OCI-LY3 (cell line): ENCODE data around the gene CCDC9B.

Experiments used
- H2AFZ ChIP-seq: fragments of 200-600, 300-600 bp; shearing (Covaris generic); 2 replicates; pipeline ENCODE4 v1.6.0; 2014; ENCODE audit warnings: antibody characterized with exemption, low read depth, low read length
- H3K27ac ChIP-seq: fragments of 200-600, 300-600 bp; sonication (generic); 2 replicates; pipeline ENCODE4 v1.5.1; 2014; ENCODE audit warnings: mild to moderate bottlenecking, low read length, moderate library complexity, mixed read lengths
- H3K27me3 ChIP-seq: fragments of 200-600, 300-600 bp; sonication (generic); 2 replicates; pipeline ENCODE4 v1.6.1; 2014; ENCODE audit warnings: low read depth, low read length, mixed read lengths
- H3K36me3 ChIP-seq: fragments of 200-600, 300-600 bp; sonication (generic); replicated peaks from 2 replicates; pipeline ENCODE3; 2014; ENCODE audit warnings: low read depth, low read length, mixed read lengths
- H3K4me1 ChIP-seq: fragments of 300-600, 200-600 bp; sonication (generic); 2 replicates; pipeline ENCODE4 v1.6.1; 2014; ENCODE audit warnings: low read length, mixed read lengths
- H3K4me2 ChIP-seq: fragments of 200-600, 300-600 bp; sonication (generic); 2 replicates; pipeline ENCODE4 v1.6.1; 2014; ENCODE audit warnings: low read length, mixed read lengths
- H3K4me3 ChIP-seq: fragments of 300-600, 200-600 bp; sonication (generic); 2 replicates; pipeline ENCODE4 v1.5.1; 2014; ENCODE audit warnings: antibody characterized with exemption, mild to moderate bottlenecking, low read length, moderate library complexity
- H3K79me2 ChIP-seq: fragments of 300-600, 200-600 bp; shearing (Covaris generic); 2 replicates; pipeline ENCODE4 v1.6.1; 2014; ENCODE audit warnings: mild to moderate bottlenecking, low read length, mixed read lengths
- H3K9ac ChIP-seq: fragments of 300-600, 200-600 bp; shearing (Covaris generic); 2 replicates; pipeline ENCODE4 v1.6.0; 2014; ENCODE audit warnings: mild to moderate bottlenecking, low read length, moderate library complexity
- H3K9me3 ChIP-seq: fragments of 200-600, 300-600 bp; shearing (Covaris generic); 2 replicates; pipeline ENCODE4 v1.6.1; 2014; ENCODE audit warnings: low read length, mixed read lengths; ENCODE audit not compliant: insufficient read depth
- H4K20me1 ChIP-seq: fragments of 200-600, 300-600 bp; sonication (generic); 2 replicates; pipeline ENCODE4 v1.6.1; 2016; ENCODE audit warnings: low read length, mixed read lengths; ENCODE audit not compliant: insufficient read depth
- EZH2phosphoT487 ChIP-seq: fragments of 200-600 bp; shearing (Covaris generic); IDR thresholded peaks from 2 replicates; pipeline ENCODE4 v1.6.1; 2018; ENCODE audit warnings: antibody characterized with exemption, mixed run types, low read depth
- TF ChIP-seq, protein P1 (sequence below): fragments of 200-600, 300-600 bp; sonication (generic); IDR thresholded peaks from 2 replicates; pipeline ENCODE4 v1.5.1; 2014; ENCODE audit warnings: antibody characterized with exemption, low read length, low read depth

CCDC9B gene

DNA sequence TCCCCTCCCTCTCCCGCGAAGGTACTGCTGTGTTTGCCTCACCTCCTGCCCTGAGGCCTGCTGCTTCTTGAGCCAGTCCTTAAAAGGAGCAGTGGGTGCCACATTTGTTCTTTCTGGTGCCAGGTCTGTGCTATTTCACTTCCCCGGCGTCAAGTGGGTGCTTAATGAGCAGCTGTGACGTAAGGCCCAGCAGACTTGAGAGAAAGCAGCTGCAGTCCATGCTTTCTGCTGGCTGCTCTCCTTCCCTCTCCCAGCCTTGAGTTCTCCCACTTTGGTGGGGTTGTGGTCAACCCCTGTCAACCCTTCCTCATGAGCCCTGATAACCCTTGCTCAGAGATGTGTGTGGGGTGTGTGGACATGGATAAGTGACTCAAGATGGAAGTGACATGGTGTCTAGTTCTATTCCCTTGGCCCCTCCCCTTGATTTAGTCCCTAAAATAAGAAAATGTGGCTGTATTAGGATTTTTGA, 10.3 kb downstream of the CCDC9B start:
- peaks cover 26% of the 10 kb centered on the region for H3K4me1 ChIP-seq
- H4K20me1 ChIP-seq: 0 out of 2 replicates have a peak, but pooled peaks cover 3% of the 10 kb centered on the region
- TF ChIP-seq EZH2phosphoT487: no peak
- TF ChIP-seq, protein P1, sequence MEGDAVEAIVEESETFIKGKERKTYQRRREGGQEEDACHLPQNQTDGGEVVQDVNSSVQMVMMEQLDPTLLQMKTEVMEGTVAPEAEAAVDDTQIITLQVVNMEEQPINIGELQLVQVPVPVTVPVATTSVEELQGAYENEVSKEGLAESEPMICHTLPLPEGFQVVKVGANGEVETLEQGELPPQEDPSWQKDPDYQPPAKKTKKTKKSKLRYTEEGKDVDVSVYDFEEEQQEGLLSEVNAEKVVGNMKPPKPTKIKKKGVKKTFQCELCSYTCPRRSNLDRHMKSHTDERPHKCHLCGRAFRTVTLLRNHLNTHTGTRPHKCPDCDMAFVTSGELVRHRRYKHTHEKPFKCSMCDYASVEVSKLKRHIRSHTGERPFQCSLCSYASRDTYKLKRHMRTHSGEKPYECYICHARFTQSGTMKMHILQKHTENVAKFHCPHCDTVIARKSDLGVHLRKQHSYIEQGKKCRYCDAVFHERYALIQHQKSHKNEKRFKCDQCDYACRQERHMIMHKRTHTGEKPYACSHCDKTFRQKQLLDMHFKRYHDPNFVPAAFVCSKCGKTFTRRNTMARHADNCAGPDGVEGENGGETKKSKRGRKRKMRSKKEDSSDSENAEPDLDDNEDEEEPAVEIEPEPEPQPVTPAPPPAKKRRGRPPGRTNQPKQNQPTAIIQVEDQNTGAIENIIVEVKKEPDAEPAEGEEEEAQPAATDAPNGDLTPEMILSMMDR: no peak
- no peak overlapping the region for H3K4me2 ChIP-seq
- H3K36me3 ChIP-seq: peaks cover 37% of the 10 kb centered on the region
- no peaks in the 10 kb centered on the region for H3K9me3 ChIP-seq
- no peak overlapping the region for H3K4me3 ChIP-seq
- H3K79me2 ChIP-seq: 0 out of 2 replicates have a peak, but pooled peaks cover 2% of the 10 kb centered on the region
- H2AFZ ChIP-seq: no peak overlapping the region
- H3K27ac ChIP-seq: 0 out of 2 replicates have a peak overlapping the region, but pooled peaks have one; percentile 24
- no peak overlapping the region for H3K9ac ChIP-seq
- no peaks in the 10 kb centered on the region for H3K27me3 ChIP-seq

DNA sequence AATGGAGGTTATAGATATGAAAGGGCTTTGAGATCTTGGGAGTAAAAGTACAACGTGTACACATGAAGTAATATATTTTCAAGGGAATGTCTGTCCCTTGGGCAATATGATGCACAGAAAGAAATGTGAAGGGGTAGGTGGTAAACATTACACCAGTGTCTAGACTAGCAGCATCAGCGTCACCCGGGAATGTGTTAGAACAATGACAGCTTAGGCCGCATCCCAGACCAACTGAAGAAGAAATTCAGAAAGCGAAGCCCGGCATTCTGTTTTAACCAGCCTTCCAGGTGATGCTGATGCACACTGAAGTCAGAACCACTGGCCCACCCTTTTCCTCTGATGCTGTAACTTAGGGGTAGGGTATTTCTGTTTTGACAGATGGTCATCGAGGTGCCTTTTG, 10.9 kb downstream of the CCDC9B start:
- H4K20me1 ChIP-seq: 0 out of 2 replicates have a peak, but pooled peaks cover 9% of the 10 kb centered on the region
- no peak overlapping the region for H3K4me2 ChIP-seq
- no peak overlapping the region for H3K27ac ChIP-seq
- no peaks in the 10 kb centered on the region for H3K9me3 ChIP-seq
- H3K79me2 ChIP-seq: 0 out of 2 replicates have a peak, but pooled peaks cover 2% of the 10 kb centered on the region
- H3K36me3 ChIP-seq: peaks cover 43% of the 10 kb centered on the region
- H3K4me1 ChIP-seq: peaks cover 32% of the 10 kb centered on the region
- no peak overlapping the region for H3K9ac ChIP-seq
- TF ChIP-seq, protein P1: no peak
- no peak for TF ChIP-seq EZH2phosphoT487
- H3K4me3 ChIP-seq: no peak overlapping the region
- H2AFZ ChIP-seq: no peak overlapping the region
- no peaks in the 10 kb centered on the region for H3K27me3 ChIP-seq

DNA sequence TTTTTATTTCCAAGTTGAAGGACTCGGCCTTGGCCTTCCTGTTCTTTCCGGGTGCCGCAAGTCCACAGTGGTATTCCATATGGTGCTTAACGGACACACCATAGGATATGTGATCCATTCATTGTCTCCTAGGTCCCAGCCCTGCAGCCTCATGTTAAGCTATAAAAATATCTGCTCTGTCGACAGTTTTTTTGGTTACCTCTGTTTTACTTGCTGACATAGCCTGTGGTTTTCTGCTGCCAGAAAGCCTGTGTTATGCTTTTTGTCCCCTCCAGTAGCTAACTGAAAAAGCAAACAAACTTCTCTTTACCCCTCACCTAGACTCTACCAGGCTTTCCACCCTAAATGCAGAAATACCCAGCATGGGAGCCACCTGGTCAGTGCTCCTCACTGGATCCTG, 12.0 kb downstream of the CCDC9B start:
- Histone ChIP-seq H3K36me3 (peaks cover 43% of the 10 kb centered on the region), H3K27ac (no peak overlapping the region), H3K4me2 (no peak overlapping the region), H3K9me3 (no peaks in the 10 kb centered on the region), H3K4me3 (no peak overlapping the region), H3K27me3 (no peaks in the 10 kb centered on the region), H3K9ac (no peak overlapping the region), H4K20me1 (0 out of 2 replicates have a peak, but pooled peaks cover 9% of the 10 kb centered on the region), H3K4me1 (peaks cover 26% of the 10 kb centered on the region), H2AFZ (no peak overlapping the region), H3K79me2 (0 out of 2 replicates have a peak, but pooled peaks cover 2% of the 10 kb centered on the region)
- no peak for TF ChIP-seq EZH2phosphoT487

DNA sequence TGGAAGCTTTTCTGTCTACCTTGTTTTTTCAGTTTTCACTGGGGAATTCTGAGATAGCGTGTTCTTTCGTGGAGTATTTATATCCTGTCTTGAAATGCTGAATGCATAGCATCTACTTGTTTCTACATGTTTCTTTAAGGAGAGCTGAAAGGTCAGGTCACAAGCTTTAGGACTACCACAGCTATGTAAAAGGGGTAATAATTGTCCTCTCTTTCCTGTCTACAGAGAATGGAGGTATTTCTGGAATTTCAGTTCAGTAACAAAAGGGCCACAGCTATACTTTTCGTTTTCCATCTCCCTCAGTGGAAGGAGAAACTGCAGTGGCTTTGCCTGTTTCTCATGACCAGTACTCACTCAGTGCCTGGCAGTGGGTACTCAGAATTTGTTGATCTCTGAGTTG, 12.6 kb downstream of the CCDC9B start:
- H3K4me3 ChIP-seq: no peak overlapping the region
- H3K4me2 ChIP-seq: no peak overlapping the region

More for the DNA sequence above, 12.6 kb downstream of the CCDC9B start:
- Histone ChIP-seq H3K9me3 (no peaks in the 10 kb centered on the region), H3K27me3 (no peaks in the 10 kb centered on the region), H3K79me2 (0 out of 2 replicates have a peak, but pooled peaks cover 2% of the 10 kb centered on the region), H3K9ac (no peak overlapping the region), H3K27ac (no peak overlapping the region), H3K4me1 (peaks cover 23% of the 10 kb centered on the region), H3K36me3 (peaks cover 43% of the 10 kb centered on the region), H4K20me1 (0 out of 2 replicates have a peak, but pooled peaks cover 9% of the 10 kb centered on the region), H2AFZ (no peak overlapping the region)
- no peak for TF ChIP-seq EZH2phosphoT487
- TF ChIP-seq, protein P1: no peak
